GM18858 (cell line): Measurements from ENCODE around the gene TPST2.

Source experiments
- ATAC-seq: cut with Tn5 transposase; IDR thresholded peaks from one replicate; pipeline ENCODE4 v1.9.1; 2021; ENCODE audit not compliant: unreplicated experiment

Gene TPST2

DNA sequence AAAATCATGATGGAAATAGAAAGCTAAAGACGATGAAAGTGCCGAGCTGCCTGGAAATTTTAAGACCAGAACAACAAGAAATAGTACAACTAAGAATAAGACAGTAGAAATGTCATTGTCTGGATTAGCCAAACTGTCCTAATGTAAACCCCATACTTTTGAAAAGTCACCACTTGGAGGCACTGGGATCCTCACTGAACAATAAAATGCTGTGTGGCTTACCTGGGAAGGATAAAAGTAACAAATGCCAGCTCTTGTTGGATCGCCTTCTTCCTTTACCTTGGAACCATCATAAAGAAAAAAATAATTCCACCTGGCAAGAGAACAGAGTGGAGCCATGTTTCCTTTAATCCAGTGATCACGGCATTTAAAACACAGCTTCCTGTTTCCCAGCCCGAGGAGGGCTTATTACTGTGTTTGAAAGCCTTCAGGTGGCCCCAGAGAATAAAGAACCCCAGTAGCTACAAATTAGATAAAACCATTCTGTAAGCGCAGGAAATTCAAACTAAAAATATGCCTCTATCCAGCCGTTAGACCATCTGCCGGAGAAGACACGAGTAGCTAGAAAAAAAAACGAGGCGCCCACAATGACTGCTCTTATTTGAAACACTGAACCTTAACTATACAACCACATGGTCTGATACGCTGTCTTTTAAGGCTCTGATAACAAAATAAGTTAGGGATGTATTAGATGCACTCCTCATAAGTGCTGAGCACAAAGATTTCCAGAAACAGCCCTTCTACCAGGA lies 110.7 kb downstream of the TPST2 start:
- ATAC-seq: no peak

DNA sequence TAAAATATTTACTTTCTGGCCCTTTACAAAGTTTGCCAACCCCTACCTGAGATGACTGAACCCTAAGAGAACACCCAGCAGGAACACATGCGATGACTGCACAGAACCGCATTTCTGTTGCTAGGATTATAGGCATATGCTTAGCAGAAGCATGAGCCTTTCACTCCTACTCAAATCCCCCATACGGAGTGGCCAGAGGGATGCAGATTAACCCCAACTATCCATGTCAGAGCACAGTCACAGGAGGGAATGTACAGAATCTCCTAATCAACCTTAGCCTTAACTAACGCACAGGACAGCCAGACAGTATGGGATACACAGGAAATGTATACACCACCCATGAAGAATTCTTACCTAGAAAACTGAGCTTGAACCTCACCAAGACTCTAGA lies 112.6 kb downstream of the TPST2 start:
- no peak for ATAC-seq

DNA sequence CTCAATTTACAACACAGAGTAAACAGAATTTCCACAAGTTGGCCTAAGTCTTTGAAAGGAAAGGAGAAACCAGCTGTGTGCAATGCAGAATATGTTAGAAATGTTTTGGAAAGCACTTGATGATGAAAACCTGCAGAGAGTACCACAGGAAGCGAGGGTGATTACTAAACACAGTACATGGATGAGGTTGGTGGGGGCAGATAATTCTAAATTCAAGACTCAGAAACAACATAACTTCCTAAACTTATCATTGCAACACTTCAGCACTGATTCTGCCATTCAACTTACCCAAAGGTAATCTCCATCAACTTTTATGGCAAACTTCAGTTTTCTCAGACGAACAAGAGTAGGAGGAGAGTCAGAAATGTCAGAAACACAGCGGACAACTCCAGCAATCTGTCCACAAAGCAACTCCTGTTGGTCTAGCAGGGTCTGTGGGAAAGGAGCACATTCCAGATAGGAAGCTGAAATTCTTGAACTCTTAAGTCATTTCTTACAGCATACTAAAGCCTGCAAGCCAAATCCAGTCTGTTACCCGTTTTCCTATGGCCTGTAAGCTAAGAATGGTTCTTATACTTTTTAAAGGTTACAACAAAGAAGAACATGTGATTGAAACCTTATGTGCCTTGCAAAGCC lies 113.1 kb downstream of the TPST2 start:
- ATAC-seq: no peak

DNA sequence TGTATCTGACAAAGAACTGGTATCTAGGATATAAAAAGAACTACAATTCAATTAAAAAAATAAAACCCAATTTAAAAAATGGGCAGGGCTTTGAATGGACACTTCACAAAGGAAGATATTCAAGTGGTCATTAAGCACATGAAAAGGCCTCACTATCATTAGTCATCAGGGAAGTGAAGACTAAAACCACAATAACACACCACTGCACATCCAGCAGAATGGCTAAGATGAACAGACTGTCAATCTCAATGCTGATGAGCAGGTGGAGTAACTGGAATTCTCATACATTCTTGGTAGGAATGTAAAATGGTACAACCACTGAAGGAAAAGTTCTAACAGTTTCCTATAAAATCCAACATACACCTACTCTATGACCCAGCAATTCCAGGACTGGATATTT lies 115.2 kb downstream of the TPST2 start:
- ATAC-seq: no peak
